ENCODE data around the gene ACOX2.
A peak's percentile ranks its signal among the peaks of the same experiment; 100 is the strongest.

Gene ACOX2

DNA sequence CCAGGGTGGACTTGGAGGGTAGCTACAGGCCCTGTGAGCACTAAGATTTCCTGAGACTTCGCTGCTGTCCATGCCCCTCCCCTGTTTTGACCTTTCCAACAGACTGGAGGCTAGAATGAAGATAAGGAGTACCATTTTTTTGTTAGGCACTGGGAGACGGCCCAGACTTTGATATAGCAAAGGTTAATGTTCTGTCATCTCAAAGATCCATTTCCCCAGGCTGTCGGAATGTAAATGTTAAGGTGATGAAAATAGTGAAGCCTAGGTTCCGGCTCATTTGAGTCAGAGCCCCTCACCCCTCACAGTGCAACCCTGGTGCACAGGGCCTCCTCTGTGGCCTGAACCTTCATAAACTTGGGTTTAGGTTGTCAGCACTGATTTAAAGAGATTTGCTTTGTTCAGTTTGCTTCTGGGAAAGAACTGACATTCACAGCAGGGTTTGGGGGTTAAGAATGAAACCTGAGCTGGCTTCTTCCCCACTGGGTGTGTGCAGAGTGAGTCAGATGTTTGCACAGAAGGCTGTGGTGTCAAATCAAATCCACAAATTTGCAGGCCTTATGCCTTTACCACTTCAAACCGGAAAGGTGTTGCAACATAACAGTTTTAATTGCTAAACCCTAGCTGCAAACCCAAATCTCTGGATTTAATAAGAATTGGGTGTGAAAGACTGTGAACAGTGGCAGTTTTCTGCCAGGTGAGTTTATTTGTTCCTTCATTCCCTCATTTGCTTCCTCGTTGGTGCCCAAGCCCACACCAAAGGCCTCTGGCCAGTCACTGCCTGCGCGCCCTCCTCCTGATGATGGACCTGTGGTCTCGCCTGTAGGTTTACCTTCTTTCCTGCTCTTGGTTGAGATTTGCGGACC, 65.7 kb downstream of the ACOX2 start:
- H3K9me3 ChIP-seq (ENCODE audit: control insufficient read depth, insufficient read depth, low read length) = no peaks in the 10 kb centered on the region
- H3K36me3 ChIP-seq (ENCODE audit: control insufficient read depth, insufficient read depth, low read length) = no peaks in the 10 kb centered on the region
- no peak overlapping the region for H3K27ac ChIP-seq (ENCODE audit: low read length)
- H3K4me3 ChIP-seq (ENCODE audit: low read length) = no peak overlapping the region
- no peak for DNase-seq (ENCODE audit: low read depth, low spot score)
- WGBS (ENCODE audit: insufficient coverage, insufficient read length) = no CpG with 5 or more reads among the region's 10 CpGs
- H3K4me1 ChIP-seq (ENCODE audit: control insufficient read depth, insufficient read depth, low read length) = 0 out of 2 replicates have a peak, but pooled peaks cover 1% of the 10 kb centered on the region
- no peaks in the 10 kb centered on the region for H3K27me3 ChIP-seq (ENCODE audit: control insufficient read depth, insufficient read depth, low read length)

DNA sequence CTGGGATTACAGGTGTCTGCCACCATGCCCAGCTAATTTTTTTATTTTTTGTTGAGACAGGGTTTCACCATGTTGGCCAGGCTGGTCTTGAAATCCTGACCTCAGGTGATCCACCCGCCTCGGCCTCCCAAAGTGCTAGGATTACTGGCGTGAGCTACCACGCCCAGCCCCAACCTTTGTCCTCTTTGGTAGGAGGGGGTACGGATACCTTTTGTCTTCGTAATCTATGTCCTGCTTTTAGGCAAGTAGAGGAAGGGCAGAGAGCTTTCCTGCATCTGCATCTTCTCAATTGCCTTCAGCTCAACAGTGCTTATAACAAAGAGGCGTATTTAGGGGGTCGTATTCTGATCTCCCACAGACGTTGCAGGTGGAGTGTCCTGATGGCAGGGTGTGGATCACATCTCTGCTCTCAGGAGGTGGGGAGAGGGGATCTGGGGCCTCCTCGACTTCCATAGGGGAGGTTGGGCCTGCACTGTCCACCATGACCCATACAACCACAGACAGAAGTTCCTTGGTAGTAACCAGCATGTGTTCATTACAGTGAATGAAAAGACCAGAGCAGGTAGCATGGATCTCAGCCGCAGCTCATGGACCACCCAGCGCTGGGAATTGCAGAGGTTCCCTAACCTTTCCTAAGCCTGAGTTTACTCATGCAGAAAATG, 66.5 kb downstream of the ACOX2 start:
- WGBS (ENCODE audit: insufficient coverage, insufficient read length) = no CpG with 5 or more reads among the region's 12 CpGs
- H3K36me3 ChIP-seq (ENCODE audit: control insufficient read depth, insufficient read depth, low read length) = no peaks in the 10 kb centered on the region
- H3K4me1 ChIP-seq (ENCODE audit: control insufficient read depth, insufficient read depth, low read length) = 0 out of 2 replicates have a peak, but pooled peaks cover 1% of the 10 kb centered on the region
- H3K4me3 ChIP-seq (ENCODE audit: low read length) = no peak overlapping the region
- H3K27ac ChIP-seq (ENCODE audit: low read length) = no peak overlapping the region
- H3K27me3 ChIP-seq (ENCODE audit: control insufficient read depth, insufficient read depth, low read length) = no peaks in the 10 kb centered on the region
- no peak for DNase-seq (ENCODE audit: low read depth, low spot score)
- no peaks in the 10 kb centered on the region for H3K9me3 ChIP-seq (ENCODE audit: control insufficient read depth, insufficient read depth, low read length)

DNA sequence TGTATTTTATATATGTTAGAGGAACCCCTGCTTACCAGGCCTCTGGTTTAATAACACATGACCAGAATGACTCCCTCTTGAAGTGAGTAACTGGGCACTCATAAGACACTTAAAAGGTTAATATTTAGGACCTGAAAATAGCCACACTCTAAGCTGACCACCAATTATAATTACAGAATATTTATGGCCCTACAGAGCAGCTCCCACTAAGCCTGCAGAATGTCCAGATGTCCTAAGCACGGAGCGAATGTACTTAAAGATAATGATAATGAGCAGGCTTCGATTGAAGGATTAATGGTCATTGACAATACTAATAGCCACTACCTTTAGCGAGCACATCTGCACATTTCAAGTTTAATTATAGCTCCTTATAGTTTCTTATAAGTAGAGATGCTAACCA, 67.9 kb downstream of the ACOX2 start:
- Histone ChIP-seq H3K27ac (ENCODE audit: low read length) (no peak overlapping the region), H3K27me3 (ENCODE audit: control insufficient read depth, insufficient read depth, low read length) (no peaks in the 10 kb centered on the region), H3K4me1 (ENCODE audit: control insufficient read depth, insufficient read depth, low read length) (0 out of 2 replicates have a peak, but pooled peaks cover 1% of the 10 kb centered on the region), H3K9me3 (ENCODE audit: control insufficient read depth, insufficient read depth, low read length) (no peaks in the 10 kb centered on the region), H3K36me3 (ENCODE audit: control insufficient read depth, insufficient read depth, low read length) (no peaks in the 10 kb centered on the region), H3K4me3 (ENCODE audit: low read length) (no peak overlapping the region)
- no CpG with 5 or more reads among the region's 4 CpGs for WGBS (ENCODE audit: insufficient coverage, insufficient read length)
- DNase-seq (ENCODE audit: low read depth, low spot score) = no peak

DNA sequence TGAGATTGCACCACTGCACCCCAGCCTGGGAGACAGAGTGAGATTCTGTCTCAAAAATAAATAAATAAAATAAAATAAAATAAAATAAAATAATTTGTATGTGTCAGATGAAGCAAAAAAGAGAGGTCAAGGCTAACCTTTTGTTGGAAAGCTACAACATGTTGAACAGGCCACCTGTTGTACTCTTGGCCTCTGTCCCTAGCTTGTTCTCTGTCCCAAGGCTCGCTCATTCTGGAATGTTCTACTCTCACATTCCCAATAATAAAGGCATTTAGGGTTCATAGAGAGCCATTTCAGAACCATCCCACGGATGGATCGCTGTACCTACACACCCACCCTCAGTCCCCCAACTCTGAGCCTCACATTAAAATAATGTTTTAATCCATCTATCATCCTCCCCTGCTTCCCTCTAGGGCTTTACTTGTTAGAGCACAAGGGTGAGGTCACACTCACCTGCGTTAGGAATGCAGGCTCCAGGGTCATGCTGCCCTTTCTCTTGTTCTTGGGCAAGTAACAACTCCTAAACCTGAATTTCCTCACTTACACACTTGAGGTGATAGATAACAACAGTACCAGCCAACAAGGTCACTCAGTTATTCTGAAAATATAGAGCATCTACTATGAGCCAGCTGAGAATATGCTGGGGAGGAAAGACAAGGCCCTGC, 70.0 kb downstream of the ACOX2 start:
- Histone ChIP-seq H3K36me3 (ENCODE audit: control insufficient read depth, insufficient read depth, low read length) (no peaks in the 10 kb centered on the region), H3K27me3 (ENCODE audit: control insufficient read depth, insufficient read depth, low read length) (no peaks in the 10 kb centered on the region), H3K4me1 (ENCODE audit: control insufficient read depth, insufficient read depth, low read length) (peaks cover 1% of the 10 kb centered on the region; the same call in 1 of the 2 replicates), H3K4me3 (ENCODE audit: low read length) (no peak overlapping the region), H3K27ac (ENCODE audit: low read length) (no peak overlapping the region), H3K9me3 (ENCODE audit: control insufficient read depth, insufficient read depth, low read length) (no peaks in the 10 kb centered on the region)
- DNase-seq (ENCODE audit: low read depth, low spot score) = no peak
- WGBS (ENCODE audit: insufficient coverage, insufficient read length) = no CpG with 5 or more reads among the region's 4 CpGs

DNA sequence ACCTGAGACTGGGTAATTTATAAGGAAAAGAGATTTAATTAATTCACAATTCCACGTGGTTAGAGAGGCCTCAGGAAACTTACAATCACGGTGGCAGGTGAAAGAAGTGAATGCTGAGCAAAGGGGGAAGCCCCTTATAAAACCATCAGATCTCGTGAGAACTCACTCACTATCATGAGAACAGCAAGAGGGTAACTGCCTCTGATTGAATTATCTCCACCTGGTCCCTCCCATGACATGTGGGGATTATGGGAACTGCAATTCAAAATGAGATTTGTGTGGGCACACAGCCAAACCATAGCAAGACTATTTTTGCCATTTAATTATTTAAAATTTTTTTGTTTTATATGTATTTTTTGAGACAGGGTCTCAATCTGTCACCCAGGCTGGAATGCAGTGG, 72.1 kb downstream of the ACOX2 start:
- no peaks in the 10 kb centered on the region for H3K36me3 ChIP-seq (ENCODE audit: control insufficient read depth, insufficient read depth, low read length)
- no peak for DNase-seq (ENCODE audit: low read depth, low spot score)
- H3K4me3 ChIP-seq (ENCODE audit: low read length) = no peak overlapping the region
- WGBS (ENCODE audit: insufficient coverage, insufficient read length) = no CpG with 5 or more reads among the region's 3 CpGs
- H3K4me1 ChIP-seq (ENCODE audit: control insufficient read depth, insufficient read depth, low read length) = no peaks in the 10 kb centered on the region; the same call in 1 of the 2 replicates
- H3K9me3 ChIP-seq (ENCODE audit: control insufficient read depth, insufficient read depth, low read length) = no peaks in the 10 kb centered on the region
- H3K27me3 ChIP-seq (ENCODE audit: control insufficient read depth, insufficient read depth, low read length) = no peaks in the 10 kb centered on the region
- no peak overlapping the region for H3K27ac ChIP-seq (ENCODE audit: low read length)

DNA sequence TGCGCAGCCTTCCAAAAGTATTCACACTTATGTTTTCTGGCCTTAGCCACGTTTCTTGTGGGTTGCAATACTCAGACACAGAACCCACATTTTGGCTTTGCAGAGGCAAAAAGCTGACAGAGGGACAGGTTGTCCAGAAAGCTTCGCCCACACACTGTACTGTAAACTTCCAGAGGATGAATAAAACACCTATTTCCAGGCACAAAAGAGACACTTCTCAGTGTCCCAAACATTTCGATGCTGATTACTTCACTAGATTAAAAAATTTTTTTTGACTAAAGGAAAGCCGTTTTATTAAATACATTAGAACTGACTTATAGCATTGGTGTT, 73.1 kb downstream of the ACOX2 start:
- H3K4me3 ChIP-seq (ENCODE audit: low read length) = no peak overlapping the region
- H3K36me3 ChIP-seq (ENCODE audit: control insufficient read depth, insufficient read depth, low read length) = no peaks in the 10 kb centered on the region
- no peak for DNase-seq (ENCODE audit: low read depth, low spot score)

DNA sequence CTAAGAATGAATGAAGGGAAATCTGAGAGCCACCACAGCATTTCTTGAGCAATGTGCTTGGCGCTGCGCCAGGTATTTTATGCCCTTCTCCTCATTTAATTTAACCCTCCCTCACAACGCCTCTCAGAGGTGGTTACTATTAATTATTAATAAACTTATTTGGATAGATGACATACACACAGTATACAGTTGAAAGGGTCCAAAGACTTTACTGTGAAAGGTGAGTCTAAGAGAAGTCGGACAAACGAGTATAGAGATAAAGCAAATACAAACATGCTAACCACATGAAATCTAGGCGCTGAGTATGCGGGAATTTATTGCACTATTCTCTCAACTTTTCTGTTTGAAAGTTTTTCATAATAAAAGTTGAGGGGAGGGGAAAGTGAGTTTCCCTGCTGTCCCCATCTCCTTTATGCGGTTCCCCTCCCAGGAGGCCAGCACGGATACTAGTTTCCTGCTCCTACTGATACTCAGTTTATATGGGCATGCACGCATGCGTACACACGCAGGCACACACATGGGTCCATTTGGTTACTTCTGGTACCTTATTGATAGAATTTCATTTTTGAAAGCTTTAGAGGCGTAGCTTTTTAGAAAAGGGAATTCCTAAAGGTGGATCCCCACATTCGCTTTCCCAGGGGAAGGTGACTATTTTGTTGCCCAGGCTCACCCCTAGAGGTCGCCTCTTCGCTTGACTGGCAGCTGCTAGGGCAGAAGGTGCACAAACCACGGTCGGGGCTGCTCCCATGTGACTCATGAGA, 73.6 kb downstream of the ACOX2 start:
- peak; percentile 50 for DNase-seq (ENCODE audit: low read depth, low spot score)
- no peaks in the 10 kb centered on the region for H3K9me3 ChIP-seq (ENCODE audit: control insufficient read depth, insufficient read depth, low read length)
- no peaks in the 10 kb centered on the region for H3K36me3 ChIP-seq (ENCODE audit: control insufficient read depth, insufficient read depth, low read length)
- no peak overlapping the region for H3K4me3 ChIP-seq (ENCODE audit: low read length)
- no CpG with 5 or more reads among the region's 18 CpGs for WGBS (ENCODE audit: insufficient coverage, insufficient read length)
- H3K4me1 ChIP-seq (ENCODE audit: control insufficient read depth, insufficient read depth, low read length) = no peaks in the 10 kb centered on the region; the same call in 1 of the 2 replicates
- no peaks in the 10 kb centered on the region for H3K27me3 ChIP-seq (ENCODE audit: control insufficient read depth, insufficient read depth, low read length)
- H3K27ac ChIP-seq (ENCODE audit: low read length) = no peak overlapping the region

More for the DNA sequence above, 73.1 kb downstream of the ACOX2 start:
- H3K27ac ChIP-seq (ENCODE audit: low read length) = no peak overlapping the region
- WGBS (ENCODE audit: insufficient coverage, insufficient read length) = no CpG with 5 or more reads among the region's 5 CpGs
- no peaks in the 10 kb centered on the region for H3K9me3 ChIP-seq (ENCODE audit: control insufficient read depth, insufficient read depth, low read length)
- no peaks in the 10 kb centered on the region for H3K27me3 ChIP-seq (ENCODE audit: control insufficient read depth, insufficient read depth, low read length)
- no peaks in the 10 kb centered on the region; the same call in 1 of the 2 replicates for H3K4me1 ChIP-seq (ENCODE audit: control insufficient read depth, insufficient read depth, low read length)

DNA sequence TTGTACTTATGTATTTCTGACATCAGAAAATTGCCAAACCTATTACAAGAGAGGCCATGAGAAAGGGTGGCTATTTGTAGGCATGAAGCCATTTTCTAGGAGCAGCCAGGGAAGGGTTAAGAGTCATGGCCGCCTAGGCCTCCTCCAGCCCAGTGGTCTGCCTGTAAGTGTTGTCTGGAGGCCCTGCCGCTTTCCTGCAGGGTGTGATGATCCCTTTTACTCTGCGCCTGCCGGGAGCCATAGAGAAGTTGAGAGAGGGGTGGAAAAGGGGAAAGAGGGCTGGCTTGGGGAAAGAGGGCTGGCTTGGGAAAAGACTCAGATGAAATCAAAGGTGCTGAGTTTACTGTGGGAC, 74.2 kb downstream of the ACOX2 start:
- no peaks in the 10 kb centered on the region for H3K27me3 ChIP-seq (ENCODE audit: control insufficient read depth, insufficient read depth, low read length)
- no peak overlapping the region for H3K4me3 ChIP-seq (ENCODE audit: low read length)
- no peaks in the 10 kb centered on the region for H3K9me3 ChIP-seq (ENCODE audit: control insufficient read depth, insufficient read depth, low read length)
- H3K4me1 ChIP-seq (ENCODE audit: control insufficient read depth, insufficient read depth, low read length) = no peaks in the 10 kb centered on the region; the same call in 1 of the 2 replicates
- no peaks in the 10 kb centered on the region for H3K36me3 ChIP-seq (ENCODE audit: control insufficient read depth, insufficient read depth, low read length)
- no peak overlapping the region for H3K27ac ChIP-seq (ENCODE audit: low read length)
- no CpG with 5 or more reads among the region's 4 CpGs for WGBS (ENCODE audit: insufficient coverage, insufficient read length)
- DNase-seq (ENCODE audit: low read depth, low spot score) = no peak

DNA sequence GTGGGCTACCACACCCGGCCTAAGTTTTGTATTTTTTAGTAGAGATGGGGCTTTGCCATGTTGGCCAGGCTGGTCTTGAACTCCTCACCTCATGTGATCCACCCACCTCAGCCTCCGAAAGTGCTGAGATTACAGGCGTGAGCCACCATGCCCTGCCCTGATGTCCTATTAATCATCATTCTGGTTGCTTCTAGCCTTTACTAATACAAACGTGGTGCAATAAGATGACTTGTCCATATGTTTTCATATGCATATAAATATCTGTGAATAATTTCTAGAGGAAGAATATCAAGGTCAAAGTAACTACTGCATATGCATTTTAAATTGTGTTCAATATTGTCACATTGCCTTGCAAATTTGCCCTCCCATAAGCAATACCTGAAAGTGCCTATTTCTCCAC, 77.8 kb downstream of the ACOX2 start:
- Histone ChIP-seq H3K4me1 (ENCODE audit: control insufficient read depth, insufficient read depth, low read length) (no peaks in the 10 kb centered on the region; the same call in 1 of the 2 replicates), H3K27ac (ENCODE audit: low read length) (no peak overlapping the region), H3K36me3 (ENCODE audit: control insufficient read depth, insufficient read depth, low read length) (no peaks in the 10 kb centered on the region), H3K4me3 (ENCODE audit: low read length) (no peak overlapping the region), H3K9me3 (ENCODE audit: control insufficient read depth, insufficient read depth, low read length) (no peaks in the 10 kb centered on the region), H3K27me3 (ENCODE audit: control insufficient read depth, insufficient read depth, low read length) (no peaks in the 10 kb centered on the region)
- WGBS (ENCODE audit: insufficient coverage, insufficient read length) = no CpG with 5 or more reads among the region's 4 CpGs
- DNase-seq (ENCODE audit: low read depth, low spot score) = no peak

All from iPS DF 6.9 (cell line).